Measurements from ENCODE around the gene SPAG16. TPM values are rescaled to one million over a fixed set of nuclear protein-coding genes. Genes with fewer than 3 reads are reported as not detected.

SPAG16 gene
- total RNA-seq, 1 experiment from 2014 or later = 17.2 TPM

GRCh38 chr2:213238753-213239495 lies 45.3 kb upstream of the SPAG16 start:
- H3F3A ChIP-seq (ENCODE audit: low read length, unreplicated experiment) = no peaks in the 10 kb centered on the region
- no peaks in the 10 kb centered on the region for H3K79me2 ChIP-seq (ENCODE audit: low read length)
- H3K27ac ChIP-seq (ENCODE audit: low read length) = peak overlapping the region; percentile 78
- BruUV-seq (replicated peaks) = no TSS peak
- H2AFZ ChIP-seq (ENCODE audit: low read length) = peak overlapping the region; percentile 43
- ChIA-PET CTCF (interaction anchor here (0.7 kb wide), 1 partner anchor 140 kb away, joined by 8 read pairs; no protein-coding TSS in a partner anchor), POLR2A (ENCODE audit: unreplicated experiment) (no interaction called here)
- H3K36me3 ChIP-seq (ENCODE audit: low read depth, low read length) = no peaks in the 10 kb centered on the region
- DNase-seq (peak; percentile 90), ATAC-seq (peak; percentile 95)
- no peaks in the 10 kb centered on the region for H3K9me2 ChIP-seq (replicated peaks; ENCODE audit: low read length)
- H4K20me1 ChIP-seq (ENCODE audit: low read length) = no peaks in the 10 kb centered on the region
- TF ChIP-seq EZH2phosphoT487 (IDR thresholded peaks at IDR 0.05; ENCODE audit: borderline replicate concordance, low read length) = no peak
- H3K4me3 ChIP-seq (ENCODE audit: low read length) = peak overlapping the region; percentile 51
- intact Hi-C loops (cut with micrococcal nuclease) = loop anchor here (1.0 to 10.0 kb wide), 3 partner anchors 87 to 1304 kb away; partner anchors contain the start of gene IKZF2
- peak overlapping the region; percentile 74 for H3K4me2 ChIP-seq (ENCODE audit: low read length)
- H3K27me3 ChIP-seq (ENCODE audit: low read length) = no peaks in the 10 kb centered on the region
- H3K4me1 ChIP-seq (ENCODE audit: insufficient read depth, low read length) = peaks cover 26% of the 10 kb centered on the region
- H3K9me3 ChIP-seq (ENCODE audit: low read length) = no peaks in the 10 kb centered on the region
- H3K9ac ChIP-seq (ENCODE audit: low read length) = 0 out of 2 replicates have a peak overlapping the region, but pooled peaks have one; percentile 19

DNA sequence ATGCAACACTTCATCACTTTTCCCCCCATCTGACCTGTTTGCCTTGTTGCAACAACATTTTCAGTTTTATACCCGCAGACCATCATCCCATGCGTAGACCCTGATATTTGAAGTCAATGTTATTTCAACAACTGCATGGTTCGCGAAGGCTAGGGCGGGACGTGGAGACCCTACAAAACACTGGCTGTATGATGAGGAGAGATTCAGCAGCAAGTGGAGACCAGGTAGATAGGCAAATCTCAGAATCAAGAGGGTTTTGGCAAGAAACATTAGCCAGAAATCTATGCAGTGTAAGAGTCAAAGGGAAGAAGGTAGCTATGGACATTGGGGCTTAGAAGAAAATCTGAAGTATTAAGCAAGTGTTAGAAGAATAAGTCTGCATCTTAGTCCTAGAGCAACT lies 42.4 kb upstream of the SPAG16 start:
- H3K4me2 ChIP-seq (ENCODE audit: low read length) = no peak overlapping the region
- H3F3A ChIP-seq (ENCODE audit: low read length, unreplicated experiment) = no peaks in the 10 kb centered on the region
- DNase-seq = no peak
- H3K4me1 ChIP-seq (ENCODE audit: insufficient read depth, low read length) = peaks cover 26% of the 10 kb centered on the region
- no peak overlapping the region for H3K4me3 ChIP-seq (ENCODE audit: low read length)
- no peak overlapping the region for H3K9ac ChIP-seq (ENCODE audit: low read length)
- intact Hi-C loops (cut with micrococcal nuclease) = loop anchor here (10.0 kb wide), 1 partner anchor 1723 kb away; no protein-coding TSS in a partner anchor
- ChIA-PET CTCF (no interaction called here), POLR2A (ENCODE audit: unreplicated experiment) (no interaction called here)
- no peaks in the 10 kb centered on the region for H3K9me3 ChIP-seq (ENCODE audit: low read length)
- H3K79me2 ChIP-seq (ENCODE audit: low read length) = no peaks in the 10 kb centered on the region
- H3K27me3 ChIP-seq (ENCODE audit: low read length) = no peaks in the 10 kb centered on the region
- no peak for ATAC-seq
- H3K9me2 ChIP-seq (replicated peaks; ENCODE audit: low read length) = no peaks in the 10 kb centered on the region
- no peaks in the 10 kb centered on the region for H4K20me1 ChIP-seq (ENCODE audit: low read length)
- no TSS peak for BruUV-seq (replicated peaks)
- H2AFZ ChIP-seq (ENCODE audit: low read length) = no peak overlapping the region
- no peak overlapping the region for H3K27ac ChIP-seq (ENCODE audit: low read length)
- no peak for TF ChIP-seq EZH2 (IDR thresholded peaks at IDR 0.05; ENCODE audit: low read length, unreplicated experiment)
- TF ChIP-seq EZH2phosphoT487 (IDR thresholded peaks at IDR 0.05; ENCODE audit: borderline replicate concordance, low read length) = no peak
- TF ChIP-seq, protein P1, sequence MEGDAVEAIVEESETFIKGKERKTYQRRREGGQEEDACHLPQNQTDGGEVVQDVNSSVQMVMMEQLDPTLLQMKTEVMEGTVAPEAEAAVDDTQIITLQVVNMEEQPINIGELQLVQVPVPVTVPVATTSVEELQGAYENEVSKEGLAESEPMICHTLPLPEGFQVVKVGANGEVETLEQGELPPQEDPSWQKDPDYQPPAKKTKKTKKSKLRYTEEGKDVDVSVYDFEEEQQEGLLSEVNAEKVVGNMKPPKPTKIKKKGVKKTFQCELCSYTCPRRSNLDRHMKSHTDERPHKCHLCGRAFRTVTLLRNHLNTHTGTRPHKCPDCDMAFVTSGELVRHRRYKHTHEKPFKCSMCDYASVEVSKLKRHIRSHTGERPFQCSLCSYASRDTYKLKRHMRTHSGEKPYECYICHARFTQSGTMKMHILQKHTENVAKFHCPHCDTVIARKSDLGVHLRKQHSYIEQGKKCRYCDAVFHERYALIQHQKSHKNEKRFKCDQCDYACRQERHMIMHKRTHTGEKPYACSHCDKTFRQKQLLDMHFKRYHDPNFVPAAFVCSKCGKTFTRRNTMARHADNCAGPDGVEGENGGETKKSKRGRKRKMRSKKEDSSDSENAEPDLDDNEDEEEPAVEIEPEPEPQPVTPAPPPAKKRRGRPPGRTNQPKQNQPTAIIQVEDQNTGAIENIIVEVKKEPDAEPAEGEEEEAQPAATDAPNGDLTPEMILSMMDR (conservative IDR thresholded peaks at IDR 0.05; ENCODE audit: low read depth, low read length) = no peak
- no peaks in the 10 kb centered on the region for H3K36me3 ChIP-seq (ENCODE audit: low read depth, low read length)

- ChIA-PET CTCF (interaction anchor here (0.7 kb wide), 1 partner anchor 1184 kb away, joined by 3 read pairs; no protein-coding TSS in a partner anchor), POLR2A (ENCODE audit: unreplicated experiment) (no interaction called here)
- Histone ChIP-seq H3F3A (ENCODE audit: low read length, unreplicated experiment) (no peaks in the 10 kb centered on the region), H3K9me2 (replicated peaks; ENCODE audit: low read length) (no peaks in the 10 kb centered on the region), H3K27me3 (ENCODE audit: low read length) (no peaks in the 10 kb centered on the region), H3K79me2 (ENCODE audit: low read length) (no peaks in the 10 kb centered on the region), H3K4me1 (ENCODE audit: insufficient read depth, low read length) (peaks cover 21% of the 10 kb centered on the region), H2AFZ (ENCODE audit: low read length) (no peak overlapping the region), H4K20me1 (ENCODE audit: low read length) (no peaks in the 10 kb centered on the region), H3K36me3 (ENCODE audit: low read depth, low read length) (no peaks in the 10 kb centered on the region), H3K9me3 (ENCODE audit: low read length) (no peaks in the 10 kb centered on the region), H3K4me2 (ENCODE audit: low read length) (no peak overlapping the region), H3K27ac (ENCODE audit: low read length) (no peak overlapping the region), H3K9ac (ENCODE audit: low read length) (no peak overlapping the region), H3K4me3 (ENCODE audit: low read length) (no peak overlapping the region)
- TF ChIP-seq EZH2 (IDR thresholded peaks at IDR 0.05; ENCODE audit: low read length, unreplicated experiment) (no peak), EZH2phosphoT487 (IDR thresholded peaks at IDR 0.05; ENCODE audit: borderline replicate concordance, low read length) (no peak)
- TF ChIP-seq, protein P1 (conservative IDR thresholded peaks at IDR 0.05; ENCODE audit: low read depth, low read length) = no peak
- no peak for ATAC-seq
- intact Hi-C loops (cut with micrococcal nuclease) = loop anchor here (10.0 kb wide), 1 partner anchor 1722 kb away; no protein-coding TSS in a partner anchor
- no peak for DNase-seq
- no TSS peak for BruUV-seq (replicated peaks)
Measured at GRCh38 chr2:213242653-213243052, 41.6 kb upstream of the SPAG16 start.
